Cardiac fibroblast (primary cell): Measurements from ENCODE around the gene BRSK1.

Experiments
- DNase-seq, 2 donors: peaks; one replicate each; pipeline versions ENCODE4 v3.0.0 to v3.0.0-alpha.2; 2010; ENCODE audit warnings: low read depth in 2 of 2
- H3K4me3 ChIP-seq, 2 donors: replicated peaks in 1 of 2; 1 replicate in 1 of 2; 2 replicates in 1 of 2; pipeline ENCODE4 v1.5.1; 2011; ENCODE audit warnings: low read depth in 2 of 2, low read length in 2 of 2, mild to moderate bottlenecking in 2 of 2, moderate library complexity in 1 of 2
- CTCF ChIP-seq: IDR thresholded peaks from one replicate; pipeline ENCODE4 v1.5.1; 2011; ENCODE audit warnings: low read depth, mild to moderate bottlenecking, low read length, inconsistent platforms

BRSK1 gene

GRCh38 chr19:55248704-55249103 is 35.1 kb upstream of the BRSK1 start:
- no peak for DNase-seq
- no peak for TF ChIP-seq CTCF

DNA sequence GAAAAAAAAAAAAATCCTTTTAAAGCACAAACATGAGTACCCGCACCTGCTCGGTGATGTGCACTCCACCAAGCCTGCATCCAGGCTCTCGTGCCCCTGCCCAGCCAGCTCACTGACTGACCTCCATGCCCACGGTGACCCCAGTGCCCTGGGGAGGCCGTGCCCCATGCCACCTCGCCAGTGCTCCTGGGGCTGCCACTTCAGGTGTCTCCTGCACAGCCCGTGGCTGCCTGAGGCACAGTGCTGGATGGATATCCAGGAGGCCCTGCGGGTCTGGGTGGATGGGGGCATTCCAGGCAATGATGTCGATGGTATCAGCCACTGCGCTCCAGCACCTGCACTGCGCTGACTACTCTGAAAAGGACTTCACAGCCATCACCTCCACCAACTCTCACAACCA is 34.0 kb upstream of the BRSK1 start:
- no peak for DNase-seq
- no peak for TF ChIP-seq CTCF
- no peak overlapping the region for H3K4me3 ChIP-seq

More at GRCh38 chr19:55248704-55249103, 35.1 kb upstream of the BRSK1 start:
- H3K4me3 ChIP-seq: no peak overlapping the region

DNA sequence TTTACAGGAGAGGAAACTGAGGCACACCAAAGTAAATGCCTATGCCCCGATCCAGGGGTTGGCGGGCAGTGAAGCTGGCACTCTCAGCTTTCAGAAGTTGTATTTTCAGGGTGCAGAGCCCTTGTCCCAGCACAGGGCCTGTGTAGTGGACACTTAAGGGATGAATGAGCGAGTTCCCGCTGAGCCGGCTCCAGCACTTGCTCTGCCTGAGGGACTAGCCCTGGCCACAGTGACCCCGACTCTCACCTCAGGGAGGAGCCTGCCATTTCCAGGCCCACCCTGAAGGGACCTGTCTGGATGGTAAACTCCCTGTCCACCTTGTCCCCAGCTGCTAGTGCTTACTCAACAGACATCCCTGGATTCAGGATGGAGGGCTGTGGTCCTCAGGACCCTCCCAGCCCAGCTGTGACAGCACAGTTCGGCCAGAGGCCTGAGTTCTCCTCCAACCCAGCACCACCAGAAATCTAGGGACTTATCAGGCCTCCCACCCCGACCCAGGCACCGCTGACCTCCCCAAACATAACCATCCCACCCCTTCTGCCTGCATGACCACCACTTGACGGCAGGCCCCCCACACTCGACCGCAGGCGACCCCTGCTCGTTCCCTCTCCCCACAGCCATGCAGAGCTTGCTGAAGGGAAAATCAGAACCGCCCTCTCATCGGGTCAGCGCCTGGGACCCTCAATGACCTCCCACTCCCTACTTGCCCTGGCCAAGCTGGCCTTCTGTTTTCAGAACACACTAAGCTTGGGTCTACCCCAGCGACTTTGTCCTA is 33.3 kb upstream of the BRSK1 start:
- TF ChIP-seq CTCF: no peak
- no peak for DNase-seq
- no peak overlapping the region for H3K4me3 ChIP-seq

DNA sequence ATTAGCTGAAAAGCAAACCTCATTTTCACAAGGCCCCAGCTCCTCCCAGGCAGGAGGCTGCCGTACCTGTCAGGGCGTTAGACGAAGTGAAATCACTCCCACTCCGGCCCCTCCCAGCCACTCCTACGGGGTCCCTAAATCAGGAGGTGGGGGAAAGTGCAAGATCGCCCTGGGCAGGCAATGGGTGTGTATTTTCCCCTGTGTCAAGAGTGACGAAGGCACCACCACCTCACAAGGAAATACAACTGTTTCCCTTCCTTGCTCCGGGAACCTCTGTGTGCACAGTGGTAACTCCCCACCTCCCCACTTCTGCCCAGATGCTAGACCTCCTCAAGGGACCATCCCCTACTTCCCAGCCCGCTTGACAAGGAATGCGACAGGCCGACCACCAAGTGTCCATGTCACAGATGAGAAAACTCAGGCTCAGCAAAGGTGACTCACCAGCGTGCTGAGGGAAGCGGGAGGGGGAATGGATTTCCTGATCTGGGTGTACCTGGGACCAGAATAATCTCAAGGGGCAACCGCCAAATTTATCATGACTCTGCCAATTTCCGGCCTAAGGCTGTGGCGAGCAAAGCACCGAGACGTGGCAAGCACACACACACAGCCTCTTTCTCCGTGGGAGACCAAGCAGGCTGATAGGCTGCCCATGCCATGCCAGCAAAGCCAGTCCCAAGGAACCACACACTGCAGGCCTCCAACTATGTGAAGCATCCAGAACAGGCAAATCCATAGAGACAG is 32.3 kb upstream of the BRSK1 start:
- H3K4me3 ChIP-seq: no peak overlapping the region
- peak; percentile 19 to 27 for DNase-seq
- TF ChIP-seq CTCF: no peak

- no peak overlapping the region for H3K4me3 ChIP-seq
- DNase-seq: no peak
- TF ChIP-seq CTCF: no peak
Measured at GRCh38 chr19:55252760-55253663, 30.8 kb upstream of the BRSK1 start.

- DNase-seq: no peak
- H3K4me3 ChIP-seq: no peak overlapping the region
- no peak for TF ChIP-seq CTCF
Measured at GRCh38 chr19:55253842-55254624, 29.8 kb upstream of the BRSK1 start.
